HCT116 (cell line): ENCODE results near the gene BMP7. TPM values are rescaled to one million over a fixed set of nuclear protein-coding genes. Genes with fewer than 3 reads are reported as not detected.

Source experiments
- ATAC-seq: fragments of 200-7000 bp; cut with Tn5 transposase; 2 replicates; pipeline ENCODE4 v1.9.1; 2020; ENCODE audit warnings: mild to moderate bottlenecking, moderate library complexity
- BruUV-seq: library from RNA; stranded (reverse); fragments of 400-500 nt; replicated peaks from 2 replicates; lab custom pipeline; 2021; lab: Mats Ljungman, UMichigan
- CTCF ChIA-PET: fragments of 300-600 bp; sonication (Branson Sonifier 250); formaldehyde crosslinking; loops from one replicate; lab custom pipeline; 2021; ENCODE audit warnings: antibody characterized with exemption; lab: Charles Lee
- POLR2A ChIA-PET: fragments of 300-600, 350-600 bp; sonication (Branson Sonifier 250); formaldehyde crosslinking; loops from one replicate; lab custom pipeline; 2021; ENCODE audit warnings: antibody characterized with exemption; lab: Charles Lee
- RAD21 ChIA-PET, 2 experiments: fragments of 300-600 bp; sonication (Branson Sonifier 250); formaldehyde crosslinking; loops; one replicate each; lab custom pipeline; 2023; ENCODE audit warnings: low total read pairs in 2 of 2; ENCODE audit not compliant: uncharacterized antibody in 2 of 2, unreplicated experiment in 2 of 2, low non-redundant PET in 1 of 2; lab: Charles Lee
- DNase-seq: peaks from one replicate; pipeline ENCODE4 v3.0.0-alpha.2; 2010; ENCODE audit warnings: low read depth, low spot score
- H2AFZ ChIP-seq: fragments of 200-600 bp; shearing (Covaris generic), sonication (generic); 2 replicates; pipeline ENCODE4 v1.6.1; 2017; ENCODE audit warnings: low read depth, mixed run types, mixed read lengths, antibody characterized with exemption, low read length; ENCODE audit not compliant: poor library complexity, severe bottlenecking
- H3K27ac ChIP-seq: 2 replicates; pipeline ENCODE4 v1.5.1; 2012; ENCODE audit warnings: low read depth, low read length
- H3K27me3 ChIP-seq: fragments of 200-600 bp; sonication (generic); 2 replicates; pipeline ENCODE4 v1.6.1; 2016; ENCODE audit warnings: mixed run types, low read length, mixed read lengths; ENCODE audit not compliant: insufficient read depth
- H3K36me3 ChIP-seq, 2 experiments: fragments of 200-500 bp in 1 of 2; fragments of 200-600 bp in 1 of 2; sonication (Bioruptor generic) in 1 of 2; sonication (generic) in 1 of 2; 2 replicates each; pipeline versions ENCODE4 v1.5.1 to v1.6.1; 2014 to 2016; ENCODE audit warnings: low read length in 2 of 2, inconsistent platforms in 1 of 2, mixed read lengths in 1 of 2, mixed run types in 1 of 2; ENCODE audit not compliant: insufficient read depth in 2 of 2, control insufficient read depth in 1 of 2
- H3K4me1 ChIP-seq, 2 experiments: fragments of 200-600 bp in 1 of 2; sonication (generic) in 1 of 2; 2 replicates each; pipeline versions ENCODE4 v1.5.1 to v1.6.1; 2012 to 2017; ENCODE audit warnings: low read length in 2 of 2, inconsistent platforms in 1 of 2, mild to moderate bottlenecking in 1 of 2, mixed read lengths in 1 of 2, mixed run types in 1 of 2, moderate library complexity in 1 of 2; ENCODE audit not compliant: insufficient read depth in 2 of 2, control insufficient read depth in 1 of 2
- H3K4me2 ChIP-seq: fragments of 200-600 bp; sonication (generic); 2 replicates; pipeline ENCODE4 v1.6.1; 2017; ENCODE audit warnings: mixed run types, low read length, mixed read lengths
- H3K4me3 ChIP-seq, 2 experiments: fragments of 200-600 bp in 1 of 2; sonication (generic) in 1 of 2; replicated peaks in 1 of 2; 2 replicates each; pipeline ENCODE4 v1.5.1; 2011 to 2016; ENCODE audit warnings: low read length in 2 of 2, control low read depth in 1 of 2, low read depth in 1 of 2, mild to moderate bottlenecking in 1 of 2, mixed read lengths in 1 of 2, mixed run types in 1 of 2
- H3K79me2 ChIP-seq: fragments of 200-600 bp; sonication (generic); 2 replicates; pipeline ENCODE4 v1.6.1; 2017; ENCODE audit warnings: mild to moderate bottlenecking, mixed run types, low read length, moderate library complexity, mixed read lengths; ENCODE audit not compliant: insufficient read depth
- H3K9ac ChIP-seq: fragments of 200-600 bp; sonication (generic); 2 replicates; pipeline ENCODE4 v1.6.1; 2016; ENCODE audit warnings: low read length, mixed read lengths
- H3K9me2 ChIP-seq: fragments of 200-600 bp; sonication (generic), shearing (Covaris generic); 2 replicates; pipeline ENCODE4 v1.6.1; 2017; ENCODE audit warnings: mixed run types, mild to moderate bottlenecking, moderate library complexity; ENCODE audit not compliant: insufficient read depth
- H3K9me3 ChIP-seq, 2 experiments: fragments of 200-500 bp in 1 of 2; fragments of 200-600 bp in 1 of 2; sonication (Bioruptor generic) in 1 of 2; sonication (generic) in 1 of 2; 2 replicates each; pipeline ENCODE4 v1.6.1; 2014 to 2017; ENCODE audit warnings: low read length in 2 of 2, mixed read lengths in 2 of 2, inconsistent platforms in 1 of 2, low read depth in 1 of 2, mild to moderate bottlenecking in 1 of 2, mixed run types in 1 of 2, moderate library complexity in 1 of 2; ENCODE audit not compliant: control insufficient read depth in 1 of 2, insufficient read depth in 1 of 2
- H4K20me1 ChIP-seq: fragments of 200-600 bp; sonication (generic), shearing (Covaris generic); 2 replicates; pipeline ENCODE4 v1.6.1; 2017; ENCODE audit warnings: mixed run types, mild to moderate bottlenecking, moderate library complexity; ENCODE audit not compliant: insufficient read depth
- CBX3 ChIP-seq: IDR thresholded peaks from 2 replicates; pipeline ENCODE4 v1.6.1; 2012; ENCODE audit warnings: low read depth
- EGR1 ChIP-seq: IDR thresholded peaks from 2 replicates; pipeline ENCODE4 v1.6.1; 2012; ENCODE audit warnings: low read depth
- ELF1 ChIP-seq: IDR thresholded peaks from 2 replicates; pipeline ENCODE4 v1.6.1; 2012; ENCODE audit warnings: low read depth, borderline replicate concordance
- EZH2 ChIP-seq: fragments of 200-600 bp; sonication (generic); IDR thresholded peaks from 2 replicates; pipeline ENCODE4 v1.6.1; 2017; ENCODE audit warnings: antibody characterized with exemption, mixed run types
- EZH2phosphoT487 ChIP-seq: fragments of 200-600 bp; IDR thresholded peaks from 2 replicates; pipeline ENCODE4 v1.6.1; 2018; ENCODE audit warnings: antibody characterized with exemption, borderline replicate concordance
- FOSL1 ChIP-seq: IDR thresholded peaks from 2 replicates; pipeline ENCODE4 v1.6.1; 2012; ENCODE audit warnings: low read depth
- JUND ChIP-seq: IDR thresholded peaks from 2 replicates; pipeline ENCODE4 v1.6.1; 2012
- SIN3A ChIP-seq: IDR thresholded peaks from 2 replicates; pipeline ENCODE4 v1.6.1; 2012; ENCODE audit warnings: low read depth
- SP1 ChIP-seq: IDR thresholded peaks from 2 replicates; pipeline ENCODE4 v1.6.1; 2012; ENCODE audit warnings: low read depth
- YY1 ChIP-seq: IDR thresholded peaks from 2 replicates; pipeline ENCODE4 v1.6.1; 2011; ENCODE audit warnings: low read length, low read depth, moderate library complexity, mild to moderate bottlenecking; ENCODE audit not compliant: insufficient replicate concordance; ENCODE audit errors: extremely low read depth
- intact Hi-C: fragments of 100-400 bp; cut with micrococcal nuclease; formaldehyde crosslinking; loops from 2 replicates; pipeline ENCODE4 v1.10.0; 2022
- total RNA-seq: library from RNA; stranded (reverse); gene quantifications from one replicate; pipeline ENCODE4 v1.2.1, GENCODE V29; 2021; ENCODE audit not compliant: unreplicated experiment
- TF ChIP-seq, protein P1 (sequence below): IDR thresholded peaks from 2 replicates; pipeline ENCODE4 v1.6.1; 2011; ENCODE audit warnings: mild to moderate bottlenecking, low read length, moderate library complexity; ENCODE audit not compliant: insufficient replicate concordance; ENCODE audit errors: extremely low read depth
- TF ChIP-seq, protein P2 (sequence below): IDR thresholded peaks from 2 replicates; pipeline ENCODE4 v1.6.1; 2012; ENCODE audit warnings: low read depth
- TF ChIP-seq, protein P3 (sequence below): IDR thresholded peaks from 2 replicates; pipeline ENCODE4 v1.6.1; 2012
- TF ChIP-seq, protein P4 (sequence below): IDR thresholded peaks from 2 replicates; pipeline ENCODE4 v1.6.1; 2012

Gene BMP7
- total RNA-seq, 1 experiment from 2014 or later = 7.0 TPM

DNA sequence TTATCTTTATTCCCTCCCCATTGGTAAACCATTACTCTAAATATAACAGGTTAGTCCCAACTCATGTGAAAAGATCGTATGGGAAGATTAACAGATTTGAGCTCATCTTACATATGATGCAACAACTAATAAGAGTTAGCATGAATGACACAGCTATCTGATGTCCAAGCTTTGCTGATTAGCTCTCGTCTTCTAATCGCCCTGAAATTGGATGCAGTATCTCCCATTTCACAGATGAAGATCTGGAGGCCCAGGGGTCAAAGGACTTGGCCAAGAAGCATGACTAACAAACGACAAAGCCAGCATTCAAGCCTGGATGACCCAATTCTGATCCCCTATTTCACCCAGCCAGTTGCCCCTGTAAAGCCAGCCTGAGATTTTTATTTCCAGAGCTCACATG, 8.4 kb upstream of the BMP7 start:
- ChIA-PET CTCF (no interaction called here), RAD21 (no interaction called here)
- no peaks in the 10 kb centered on the region for H3K4me1 ChIP-seq

More for the DNA sequence above, 8.4 kb upstream of the BMP7 start:
- Histone ChIP-seq H3K79me2 (no peaks in the 10 kb centered on the region), H3K36me3 (no peaks in the 10 kb centered on the region), H3K4me2 (no peak overlapping the region), H2AFZ (no peak overlapping the region), H3K9me2 (no peaks in the 10 kb centered on the region), H4K20me1 (no peaks in the 10 kb centered on the region), H3K9ac (no peak overlapping the region), H3K4me3 (no peak overlapping the region), H3K27me3 (peaks cover 4% of the 10 kb centered on the region; the same call in 1 of the 2 replicates), H3K9me3 (no peaks in the 10 kb centered on the region), H3K27ac (no peak overlapping the region)
- intact Hi-C loops = no loop called here
- DNase-seq (no peak), ATAC-seq (no peak)
- POLR2A ChIA-PET = no interaction called here
- no TSS peak for BruUV-seq
- no peak for TF ChIP-seq CBX3
- TF ChIP-seq EZH2 = no peak
- TF ChIP-seq, protein P1, sequence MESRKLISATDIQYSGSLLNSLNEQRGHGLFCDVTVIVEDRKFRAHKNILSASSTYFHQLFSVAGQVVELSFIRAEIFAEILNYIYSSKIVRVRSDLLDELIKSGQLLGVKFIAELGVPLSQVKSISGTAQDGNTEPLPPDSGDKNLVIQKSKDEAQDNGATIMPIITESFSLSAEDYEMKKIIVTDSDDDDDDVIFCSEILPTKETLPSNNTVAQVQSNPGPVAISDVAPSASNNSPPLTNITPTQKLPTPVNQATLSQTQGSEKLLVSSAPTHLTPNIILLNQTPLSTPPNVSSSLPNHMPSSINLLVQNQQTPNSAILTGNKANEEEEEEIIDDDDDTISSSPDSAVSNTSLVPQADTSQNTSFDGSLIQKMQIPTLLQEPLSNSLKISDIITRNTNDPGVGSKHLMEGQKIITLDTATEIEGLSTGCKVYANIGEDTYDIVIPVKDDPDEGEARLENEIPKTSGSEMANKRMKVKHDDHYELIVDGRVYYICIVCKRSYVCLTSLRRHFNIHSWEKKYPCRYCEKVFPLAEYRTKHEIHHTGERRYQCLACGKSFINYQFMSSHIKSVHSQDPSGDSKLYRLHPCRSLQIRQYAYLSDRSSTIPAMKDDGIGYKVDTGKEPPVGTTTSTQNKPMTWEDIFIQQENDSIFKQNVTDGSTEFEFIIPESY = no peak
- no peak for TF ChIP-seq SP1
- TF ChIP-seq, protein P2, sequence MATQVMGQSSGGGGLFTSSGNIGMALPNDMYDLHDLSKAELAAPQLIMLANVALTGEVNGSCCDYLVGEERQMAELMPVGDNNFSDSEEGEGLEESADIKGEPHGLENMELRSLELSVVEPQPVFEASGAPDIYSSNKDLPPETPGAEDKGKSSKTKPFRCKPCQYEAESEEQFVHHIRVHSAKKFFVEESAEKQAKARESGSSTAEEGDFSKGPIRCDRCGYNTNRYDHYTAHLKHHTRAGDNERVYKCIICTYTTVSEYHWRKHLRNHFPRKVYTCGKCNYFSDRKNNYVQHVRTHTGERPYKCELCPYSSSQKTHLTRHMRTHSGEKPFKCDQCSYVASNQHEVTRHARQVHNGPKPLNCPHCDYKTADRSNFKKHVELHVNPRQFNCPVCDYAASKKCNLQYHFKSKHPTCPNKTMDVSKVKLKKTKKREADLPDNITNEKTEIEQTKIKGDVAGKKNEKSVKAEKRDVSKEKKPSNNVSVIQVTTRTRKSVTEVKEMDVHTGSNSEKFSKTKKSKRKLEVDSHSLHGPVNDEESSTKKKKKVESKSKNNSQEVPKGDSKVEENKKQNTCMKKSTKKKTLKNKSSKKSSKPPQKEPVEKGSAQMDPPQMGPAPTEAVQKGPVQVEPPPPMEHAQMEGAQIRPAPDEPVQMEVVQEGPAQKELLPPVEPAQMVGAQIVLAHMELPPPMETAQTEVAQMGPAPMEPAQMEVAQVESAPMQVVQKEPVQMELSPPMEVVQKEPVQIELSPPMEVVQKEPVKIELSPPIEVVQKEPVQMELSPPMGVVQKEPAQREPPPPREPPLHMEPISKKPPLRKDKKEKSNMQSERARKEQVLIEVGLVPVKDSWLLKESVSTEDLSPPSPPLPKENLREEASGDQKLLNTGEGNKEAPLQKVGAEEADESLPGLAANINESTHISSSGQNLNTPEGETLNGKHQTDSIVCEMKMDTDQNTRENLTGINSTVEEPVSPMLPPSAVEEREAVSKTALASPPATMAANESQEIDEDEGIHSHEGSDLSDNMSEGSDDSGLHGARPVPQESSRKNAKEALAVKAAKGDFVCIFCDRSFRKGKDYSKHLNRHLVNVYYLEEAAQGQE = no peak
- TF ChIP-seq, protein P3, sequence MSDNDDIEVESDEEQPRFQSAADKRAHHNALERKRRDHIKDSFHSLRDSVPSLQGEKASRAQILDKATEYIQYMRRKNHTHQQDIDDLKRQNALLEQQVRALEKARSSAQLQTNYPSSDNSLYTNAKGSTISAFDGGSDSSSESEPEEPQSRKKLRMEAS = no peak
- no peak for TF ChIP-seq FOSL1
- TF ChIP-seq EZH2phosphoT487 = no peak
- no peak for TF ChIP-seq EGR1
- TF ChIP-seq, protein P4, sequence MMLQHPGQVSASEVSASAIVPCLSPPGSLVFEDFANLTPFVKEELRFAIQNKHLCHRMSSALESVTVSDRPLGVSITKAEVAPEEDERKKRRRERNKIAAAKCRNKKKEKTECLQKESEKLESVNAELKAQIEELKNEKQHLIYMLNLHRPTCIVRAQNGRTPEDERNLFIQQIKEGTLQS = no peak
- TF ChIP-seq ELF1 = no peak
- no peak for TF ChIP-seq YY1
- no peak for TF ChIP-seq SIN3A
- TF ChIP-seq JUND = no peak
